H1 (cell line): ENCODE measurements around the gene ZNF831. TPM values are rescaled to one million over a fixed set of nuclear protein-coding genes. Genes with fewer than 3 reads are reported as not detected.

Experiments used
- polyA plus RNA-seq, 7 experiments: library from polyadenylated mRNA; depleted of rRNA in 3 of 7; stranded (reverse) in 5 of 7; unstranded in 2 of 7; fragments of >200 nt in 5 of 7; fragments of 200-250 nt in 2 of 7; gene quantifications; 1 replicate in 5 of 7; 2 replicates in 1 of 7; 4 replicates in 1 of 7; pipeline versions ENCODE4 v1.2.1 to v1.2.3, GENCODE V29; 2011 to 2013; ENCODE audit warnings: missing spikeins in 2 of 7, mixed read lengths in 2 of 7
- total RNA-seq: library from RNA; stranded (reverse); fragmentation: NEBNext Ultra II Directional; extraction: Animal tissue kit (Norgen Biotek cat#: 25700); gene quantifications from 2 replicates; pipeline ENCODE4 v1.2.1, GENCODE V29; 2021
- TF ChIP-seq, protein P1 (sequence below): IDR thresholded peaks from 2 replicates; pipeline ENCODE4 v1.6.1; 2011; ENCODE audit warnings: low read depth, mild to moderate bottlenecking, low read length; ENCODE audit not compliant: insufficient read depth

ZNF831 gene
- total and polyA plus RNA-seq, 2 of the 8 experiments (the other 6 are each of a cell fraction or from before 2014, with no cell fraction given): not detected

DNA sequence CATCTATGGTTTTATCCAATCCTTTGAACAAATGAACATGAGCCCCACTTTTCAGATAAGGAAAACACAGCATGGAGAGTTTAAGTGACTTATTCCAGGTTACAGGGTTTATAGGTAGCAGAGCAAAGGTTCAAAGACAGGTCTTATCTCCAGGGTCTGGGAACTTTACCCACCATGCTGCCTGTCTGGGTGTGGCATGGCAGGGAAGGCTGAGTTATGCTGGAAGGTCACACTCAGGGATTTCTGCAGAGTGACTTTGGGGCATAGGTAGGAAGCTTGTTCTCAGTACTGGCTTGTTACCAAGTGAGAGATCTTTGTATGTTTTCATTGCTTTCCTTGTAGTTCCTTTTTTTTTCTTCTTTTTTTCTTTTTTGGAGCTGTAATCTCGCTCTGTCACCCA, 1.8 kb downstream of the ZNF831 start (continued):
- TF ChIP-seq, protein P1, sequence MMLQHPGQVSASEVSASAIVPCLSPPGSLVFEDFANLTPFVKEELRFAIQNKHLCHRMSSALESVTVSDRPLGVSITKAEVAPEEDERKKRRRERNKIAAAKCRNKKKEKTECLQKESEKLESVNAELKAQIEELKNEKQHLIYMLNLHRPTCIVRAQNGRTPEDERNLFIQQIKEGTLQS: no peak
